Measurements from ENCODE around the gene SCYL1. TPM values are rescaled to one million over a fixed set of nuclear protein-coding genes. Genes with fewer than 3 reads are reported as not detected.
A peak's percentile ranks its signal among the peaks of the same experiment; 100 is the strongest.

Gene SCYL1
- 10 to 100 TPM; 66.5 to 78.8 TPM for total RNA-seq

DNA sequence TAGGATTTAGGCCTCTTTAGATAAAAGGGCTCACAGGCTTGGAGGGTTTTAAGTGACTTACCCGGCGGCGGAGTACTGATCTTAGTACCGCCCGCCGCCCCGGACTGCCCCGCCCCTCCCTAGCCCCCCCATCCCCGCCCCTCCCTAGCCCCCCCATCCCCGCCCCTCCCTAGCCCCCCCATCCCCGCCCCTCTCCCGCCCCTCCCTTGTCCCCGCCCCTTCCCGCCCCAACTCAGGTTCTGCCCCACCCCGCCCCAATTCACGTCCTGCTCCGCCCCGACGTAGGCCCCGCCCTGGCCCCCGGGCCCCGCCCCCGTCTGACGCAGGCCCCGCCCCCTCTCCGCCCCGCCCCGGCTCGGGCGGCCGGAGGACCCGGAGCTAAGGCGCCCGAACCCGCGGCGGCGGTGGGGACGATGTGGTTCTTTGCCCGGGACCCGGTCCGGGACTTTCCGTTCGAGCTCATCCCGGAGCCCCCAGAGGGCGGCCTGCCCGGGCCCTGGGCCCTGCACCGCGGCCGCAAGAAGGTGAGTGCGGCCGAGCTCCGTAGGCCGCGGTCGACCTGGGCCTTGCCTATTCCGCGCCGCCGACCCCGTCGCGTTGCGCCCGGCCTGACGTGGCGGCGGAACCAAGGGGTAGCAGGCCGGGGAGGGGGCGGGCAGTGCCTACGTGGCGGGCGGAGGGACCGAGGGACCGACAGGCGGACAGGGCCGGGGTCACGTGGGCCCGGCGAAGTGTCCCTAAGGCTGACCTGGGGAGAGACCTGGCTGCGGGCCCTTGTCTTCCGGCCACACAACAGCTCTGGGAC is at the start of gene SCYL1:
Gene SCYL1 (plus strand): TSS at position 343 of the 805 bp plus-strand sequence. CDS start 71 bp downstream, at position 414.
- H3K27me3 Mint-ChIP-seq: no peaks in the 10 kb centered on the region
- DNase-seq (peak; percentile 91), ATAC-seq (peak; percentile 85)
- H3K27ac Mint-ChIP-seq: peak within 1 kb of the TSS; percentile 93
- intact Hi-C loops (cut with DNase I, micrococcal nuclease): loop anchor here in 1 of 2 experiments (1.0 to 2.0 kb wide), 8 partner anchors 15 to 477 kb away; partner anchors contain the start of genes BANF1, C11orf68, DRAP1 and EIF1AD
- POLR2A ChIA-PET: interaction anchor here (0.6 to 1.5 kb wide), 6 partner anchors 14 to 104 kb away, joined by 3 to 8 read pairs (median 3); partner anchors contain the start of genes MALAT1 and PCNX3
- peak within 1 kb of the TSS; percentile 86 for H3K4me3 Mint-ChIP-seq
- H3K4me1 Mint-ChIP-seq: peaks cover 51% of the 10 kb centered on the region
- peaks cover 16% of the 10 kb centered on the region for H3K36me3 Mint-ChIP-seq (ENCODE audit: low read depth)
- CTCF ChIA-PET: interaction anchor here (0.6 to 3.8 kb wide), 7 partner anchors 16 to 255 kb away, joined by 3 to 26 read pairs (median 4); no protein-coding TSS in a partner anchor
- no peaks in the 10 kb centered on the region for H3K9me3 Mint-ChIP-seq (ENCODE audit: low read depth)

DNA sequence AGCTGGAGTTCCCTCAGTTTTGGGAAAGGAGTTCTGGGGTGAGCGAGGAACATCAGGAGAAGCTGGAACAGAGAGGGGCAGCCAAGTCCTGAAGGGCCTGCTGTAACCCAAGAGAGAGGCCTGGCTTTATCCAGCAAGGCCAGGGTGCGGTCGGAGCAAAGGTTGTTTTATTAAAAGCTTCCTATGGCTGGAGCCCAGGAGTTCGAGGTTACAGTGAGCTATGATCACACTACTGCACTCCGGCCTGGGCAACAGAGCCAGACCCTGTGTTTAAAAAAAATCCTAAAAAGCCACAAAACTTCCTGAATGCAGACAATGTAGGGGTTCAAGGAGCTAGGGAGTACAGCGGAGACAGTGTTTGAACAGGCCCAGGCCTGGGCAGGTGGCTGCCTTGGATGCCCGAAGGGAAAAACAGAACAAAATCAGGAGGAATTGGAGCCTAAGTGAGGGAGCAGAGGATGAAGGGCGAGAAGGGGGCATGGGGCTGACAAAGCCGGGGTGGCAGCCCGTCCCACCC is 48.2 kb upstream of the SCYL1 start:
- Mint-ChIP-seq H3K27ac (peak overlapping the region; percentile 93), H3K36me3 (ENCODE audit: low read depth) (peaks cover 17% of the 10 kb centered on the region), H3K27me3 (no peaks in the 10 kb centered on the region), H3K4me3 (peak overlapping the region; percentile 97), H3K9me3 (ENCODE audit: low read depth) (no peaks in the 10 kb centered on the region), H3K4me1 (peaks cover 40% of the 10 kb centered on the region)
- no peak for DNase-seq
- intact Hi-C loops (cut with DNase I, micrococcal nuclease): loop anchor here (1.0 kb wide), 4 partner anchors 11 to 55 kb away; no protein-coding TSS in a partner anchor
- ChIA-PET POLR2A (interaction anchor here (0.6 to 6.4 kb wide), 8 partner anchors 11 to 365 kb away, joined by 3 to 153 read pairs (median 26); partner anchors contain the start of genes MALAT1, NEAT1 and TM7SF2), CTCF (interaction anchor here (0.7 to 6.2 kb wide), 11 partner anchors 13 to 124 kb away, joined by 3 to 72 read pairs (median 3); partner anchors contain the start of gene MALAT1)
- ATAC-seq: no peak

DNA sequence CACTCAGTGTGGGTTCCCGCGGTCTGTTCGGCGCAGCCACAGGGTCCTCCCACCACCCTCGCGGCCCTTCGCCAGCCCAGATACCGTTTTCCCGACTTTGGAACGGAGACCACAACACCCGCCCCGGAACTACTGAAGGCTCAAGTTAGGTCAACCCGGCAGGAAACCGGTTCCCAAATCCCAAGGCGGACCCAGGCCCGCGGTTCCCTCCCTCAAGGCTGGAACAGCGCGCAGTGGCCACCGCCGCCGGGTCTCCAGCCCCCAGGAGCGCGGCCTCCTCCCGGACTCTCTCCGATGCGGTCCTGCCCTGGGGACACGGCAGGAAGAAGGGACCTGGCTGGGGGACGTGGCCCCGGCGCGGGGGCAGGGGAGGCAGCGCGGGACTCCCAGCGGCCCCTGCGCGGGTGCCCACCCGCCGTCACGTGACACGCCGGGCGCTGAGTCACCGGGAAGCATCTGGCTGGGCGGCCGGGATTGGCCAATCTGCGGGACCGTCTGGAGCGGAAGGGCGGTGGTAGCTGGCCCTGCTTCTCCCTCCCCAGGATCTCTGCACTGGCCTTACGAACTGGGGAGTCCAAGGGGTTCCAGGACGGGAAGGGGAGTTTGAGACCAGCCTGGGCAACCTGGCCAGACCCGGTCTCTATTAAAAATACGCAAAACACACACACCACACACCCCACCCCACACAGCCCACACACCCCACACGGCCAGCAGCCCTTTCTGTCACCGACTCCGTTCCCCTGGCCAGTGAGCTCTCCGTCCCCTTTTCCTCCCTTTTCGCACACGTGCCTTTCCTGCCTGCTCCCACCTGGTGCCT is 47.5 kb upstream of the SCYL1 start:
- peak overlapping the region; percentile 98 for H3K27ac Mint-ChIP-seq
- H3K36me3 Mint-ChIP-seq (ENCODE audit: low read depth): peaks cover 17% of the 10 kb centered on the region
- ChIA-PET POLR2A (interaction anchor here (0.5 to 6.4 kb wide), 10 partner anchors 8 to 58 kb away, joined by 3 to 153 read pairs (median 10); partner anchors contain the start of genes MALAT1 and NEAT1), CTCF (interaction anchor here (0.7 to 6.2 kb wide), 9 partner anchors 12 to 111 kb away, joined by 3 to 72 read pairs (median 4); partner anchors contain the start of gene MALAT1)
- no peaks in the 10 kb centered on the region for H3K27me3 Mint-ChIP-seq
- intact Hi-C loops (cut with DNase I, micrococcal nuclease): loop anchor here (1.0 kb wide), 4 partner anchors 10 to 56 kb away; no protein-coding TSS in a partner anchor
- ATAC-seq (peak; percentile 88), DNase-seq (peak; percentile 96)
- H3K9me3 Mint-ChIP-seq (ENCODE audit: low read depth): no peaks in the 10 kb centered on the region
- H3K4me1 Mint-ChIP-seq: peaks cover 34% of the 10 kb centered on the region
- H3K4me3 Mint-ChIP-seq: peak overlapping the region; percentile 97

DNA sequence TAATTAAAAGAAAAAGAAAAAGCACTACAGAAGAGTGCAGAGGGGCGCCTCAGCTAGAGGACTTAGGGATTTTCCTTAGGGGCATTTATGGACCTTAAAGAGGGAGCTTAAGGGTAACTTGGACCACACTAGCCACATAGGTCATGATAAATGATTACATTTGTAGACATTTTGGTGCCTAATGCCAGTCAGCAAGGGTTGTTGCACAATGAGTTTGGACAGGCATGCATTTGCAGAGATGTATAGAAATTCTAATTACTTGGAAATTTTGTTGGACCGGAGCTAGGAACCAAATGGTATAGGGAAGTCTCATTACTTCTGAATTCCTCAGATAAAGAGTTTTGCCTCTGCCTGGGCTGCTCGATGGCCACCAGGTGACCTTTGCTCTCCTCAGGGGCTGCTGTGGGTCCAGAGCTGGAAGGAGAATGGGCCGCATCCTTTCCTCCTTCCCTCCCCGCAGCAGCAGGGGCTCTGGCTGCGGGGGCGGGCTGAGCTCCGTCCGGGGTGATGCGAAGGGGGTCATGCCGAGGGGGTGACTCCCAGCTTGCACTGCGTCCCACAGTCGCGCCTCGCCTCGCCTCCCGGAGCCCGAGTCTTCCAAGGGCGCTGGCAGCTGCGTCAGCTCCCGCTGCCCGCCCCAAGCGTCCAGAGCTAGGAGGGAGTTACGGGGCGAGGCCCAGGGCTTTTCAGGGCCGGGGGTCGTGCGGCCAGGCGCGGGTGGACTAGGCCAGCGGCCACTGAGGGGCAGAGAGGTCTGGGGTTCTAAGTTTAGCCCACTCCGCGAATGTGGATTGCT is 46.3 kb upstream of the SCYL1 start:
- ChIA-PET POLR2A (interaction anchor here (0.7 to 6.4 kb wide), 10 partner anchors 9 to 55 kb away, joined by 3 to 153 read pairs (median 8); partner anchors contain the start of genes MALAT1 and NEAT1), CTCF (interaction anchor here (0.6 to 6.2 kb wide), 9 partner anchors 10 to 104 kb away, joined by 3 to 72 read pairs (median 5); partner anchors contain the start of gene MALAT1)
- ATAC-seq: no peak

DNA sequence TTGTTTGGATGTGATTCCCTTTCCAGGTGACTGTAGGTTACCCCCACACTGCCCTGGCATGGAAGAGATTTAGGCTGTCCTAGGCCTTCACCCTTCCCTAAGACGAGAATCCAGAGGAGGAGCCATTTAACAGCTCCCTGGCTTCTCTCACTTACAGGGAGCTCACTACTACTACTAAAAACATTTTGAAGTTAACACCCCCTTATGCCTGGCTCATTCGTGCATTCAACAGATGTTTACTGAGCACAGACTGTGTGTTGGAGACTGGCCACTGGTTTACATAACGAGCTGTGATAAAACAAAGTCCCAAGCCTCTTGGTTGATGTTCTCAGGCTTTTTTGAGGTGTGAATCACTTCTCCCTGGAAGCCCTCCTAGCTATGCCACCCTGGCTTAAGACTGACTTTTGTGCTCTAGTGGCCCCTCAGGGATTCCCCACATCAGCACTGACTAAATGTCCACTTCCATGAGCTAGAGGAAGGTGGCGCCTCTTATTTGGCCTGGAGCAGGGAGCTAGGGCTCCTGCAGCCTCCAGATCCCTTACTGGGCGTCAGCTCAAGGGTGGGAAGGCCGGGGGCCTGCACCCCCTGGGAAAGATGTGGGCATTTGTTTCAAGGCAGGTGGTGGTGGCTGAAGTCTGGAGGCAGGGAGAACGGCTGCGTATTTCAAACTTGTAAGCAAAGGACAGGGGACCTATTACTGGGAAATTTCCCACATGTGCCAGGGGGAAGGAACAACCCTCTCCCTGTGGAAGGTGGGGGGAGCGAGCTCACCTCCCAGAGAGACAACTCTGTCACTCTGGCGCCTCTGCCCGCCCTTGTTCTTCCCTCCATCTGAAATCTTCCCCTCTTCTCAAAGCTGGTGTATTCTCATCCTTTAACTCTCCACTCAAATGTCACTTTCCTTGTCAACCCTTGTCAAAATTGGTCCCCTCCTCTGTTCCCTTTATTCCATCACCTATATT is 45.4 kb upstream of the SCYL1 start:
- Mint-ChIP-seq H3K4me1 (peaks cover 28% of the 10 kb centered on the region), H3K9me3 (ENCODE audit: low read depth) (no peaks in the 10 kb centered on the region), H3K27ac (peak overlapping the region; percentile 67), H3K4me3 (no peak overlapping the region), H3K36me3 (ENCODE audit: low read depth) (peaks cover 17% of the 10 kb centered on the region), H3K27me3 (no peaks in the 10 kb centered on the region)
- POLR2A ChIA-PET: interaction anchor here (0.6 to 6.4 kb wide), 11 partner anchors 8 to 80 kb away, joined by 3 to 153 read pairs (median 4); partner anchors contain the start of gene MALAT1
- intact Hi-C loops (cut with DNase I, micrococcal nuclease): no loop called here
- no peak for ATAC-seq
- no peak for DNase-seq
- CTCF ChIA-PET: interaction anchor here (0.6 to 6.2 kb wide), 13 partner anchors 10 to 202 kb away, joined by 3 to 72 read pairs (median 4); no protein-coding TSS in a partner anchor

More for the DNA sequence above, 46.3 kb upstream of the SCYL1 start:
- intact Hi-C loops (cut with DNase I, micrococcal nuclease): no loop called here
- Mint-ChIP-seq H3K36me3 (ENCODE audit: low read depth) (peaks cover 17% of the 10 kb centered on the region), H3K4me1 (peaks cover 28% of the 10 kb centered on the region), H3K4me3 (no peak overlapping the region), H3K27ac (peak overlapping the region; percentile 67), H3K27me3 (no peaks in the 10 kb centered on the region), H3K9me3 (ENCODE audit: low read depth) (no peaks in the 10 kb centered on the region)
- DNase-seq: no peak

DNA sequence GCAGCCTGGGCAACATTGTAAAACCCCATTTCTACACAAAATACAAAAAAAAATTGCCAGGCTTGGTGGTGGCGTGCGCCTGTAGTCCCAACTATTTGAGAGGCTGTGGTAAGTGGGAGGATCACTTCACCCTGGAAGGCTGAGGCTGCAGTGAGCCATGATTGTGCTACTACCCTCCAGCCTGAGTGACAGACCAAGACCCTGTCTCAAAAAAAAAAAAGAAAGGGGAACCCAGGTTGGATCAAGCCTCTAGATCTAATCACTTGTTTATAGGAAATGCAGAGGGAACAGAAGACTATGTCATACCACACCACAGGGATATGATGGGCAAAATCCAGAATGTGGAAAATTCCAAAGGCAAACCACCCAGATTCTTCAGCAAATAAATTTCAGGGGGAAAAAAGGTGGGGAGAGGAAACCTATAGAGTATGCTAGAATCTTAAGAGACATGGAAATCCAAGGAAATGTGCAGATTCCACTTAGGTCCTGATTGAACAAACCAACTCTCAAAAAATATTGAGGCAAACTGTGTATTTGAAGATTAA is 42.5 kb upstream of the SCYL1 start:
- Mint-ChIP-seq H3K4me3 (no peak overlapping the region), H3K4me1 (peaks cover 34% of the 10 kb centered on the region), H3K36me3 (ENCODE audit: low read depth) (peaks cover 3% of the 10 kb centered on the region), H3K27me3 (no peaks in the 10 kb centered on the region), H3K27ac (no peak overlapping the region), H3K9me3 (ENCODE audit: low read depth) (no peaks in the 10 kb centered on the region)
- ChIA-PET CTCF (no interaction called here), POLR2A (interaction anchor here (0.7 to 0.8 kb wide), 2 partner anchors 14 to 22 kb away, joined by 3 read pairs; no protein-coding TSS in a partner anchor)
- DNase-seq: no peak
- intact Hi-C loops (cut with DNase I, micrococcal nuclease): no loop called here
- ATAC-seq: no peak

DNA sequence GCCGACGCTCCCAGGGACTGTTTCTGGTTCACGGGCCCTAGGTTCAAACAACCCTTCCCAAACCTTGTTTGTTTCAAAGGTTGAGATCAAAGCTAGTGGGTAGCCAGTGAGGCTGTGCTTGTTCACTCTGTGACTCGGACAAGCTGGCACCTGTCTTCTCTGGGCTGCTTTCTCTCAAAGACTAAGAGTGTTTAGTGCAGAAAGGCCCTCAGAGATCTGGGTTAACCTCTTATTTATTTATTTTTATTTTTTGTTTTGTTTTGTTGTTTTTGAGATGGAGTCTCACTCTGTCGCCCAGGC is 39.0 kb upstream of the SCYL1 start:
- Mint-ChIP-seq H3K4me3 (no peak overlapping the region), H3K27me3 (no peaks in the 10 kb centered on the region), H3K4me1 (peaks cover 47% of the 10 kb centered on the region), H3K36me3 (ENCODE audit: low read depth) (no peaks in the 10 kb centered on the region), H3K27ac (no peak overlapping the region), H3K9me3 (ENCODE audit: low read depth) (no peaks in the 10 kb centered on the region)
- ChIA-PET POLR2A (interaction anchor here (1.1 to 25.9 kb wide), 5 partner anchors 8 to 64 kb away, joined by 5 to 1637 read pairs (median 6); partner anchors contain the start of genes MALAT1 and NEAT1), CTCF (interaction anchor here (0.8 to 8.4 kb wide), 6 partner anchors 8 to 155 kb away, joined by 3 to 72 read pairs (median 9); partner anchors contain the start of gene NEAT1)
- ATAC-seq: no peak
- DNase-seq: no peak
- intact Hi-C loops (cut with DNase I, micrococcal nuclease): no loop called here

DNA sequence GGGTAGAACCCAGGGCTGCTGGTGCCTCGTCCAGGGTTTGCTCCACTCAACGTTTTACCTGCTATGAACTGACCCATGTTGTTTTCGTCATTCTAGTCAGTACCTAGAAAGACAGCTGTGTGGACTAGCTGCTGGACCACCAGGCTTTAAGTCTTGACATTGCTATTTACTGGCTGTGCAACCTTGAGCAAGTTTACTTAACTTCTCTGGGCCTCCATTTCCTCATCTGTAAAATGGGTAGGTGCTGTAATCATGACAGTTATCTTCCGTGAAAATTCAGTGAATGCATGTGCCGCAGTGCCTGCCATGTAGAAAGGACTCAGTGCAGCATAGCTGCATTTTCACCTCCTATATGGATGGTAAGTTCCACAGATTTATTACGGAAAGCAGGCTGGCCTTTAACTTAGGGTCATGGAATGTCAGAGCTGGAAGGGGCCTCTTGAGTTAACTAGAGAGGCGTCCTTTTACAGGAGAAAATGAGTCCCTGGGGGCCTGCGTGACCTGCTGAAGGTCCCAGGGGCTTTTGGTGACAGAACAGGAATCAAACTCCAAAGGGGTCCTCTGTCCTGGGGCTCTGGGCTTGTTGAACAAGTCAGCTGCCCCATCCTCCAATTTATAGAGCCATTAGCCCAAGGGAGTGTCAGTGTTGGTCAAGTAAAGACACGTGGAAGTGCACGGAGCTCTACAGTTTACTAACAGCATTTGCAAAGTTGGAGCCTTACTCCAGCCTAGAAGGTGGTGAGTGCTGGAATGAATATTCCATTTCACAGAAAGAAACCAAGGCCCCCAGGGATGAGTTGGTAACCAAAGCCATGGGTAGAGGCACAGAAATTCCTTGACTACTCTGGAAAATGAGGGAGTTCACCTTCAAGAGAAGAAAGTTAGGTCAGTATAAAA is 38.1 kb upstream of the SCYL1 start:
- Mint-ChIP-seq H3K27ac (peak overlapping the region; percentile 88), H3K27me3 (no peaks in the 10 kb centered on the region), H3K4me3 (peak overlapping the region; percentile 42), H3K9me3 (ENCODE audit: low read depth) (no peaks in the 10 kb centered on the region), H3K36me3 (ENCODE audit: low read depth) (no peaks in the 10 kb centered on the region), H3K4me1 (peaks cover 51% of the 10 kb centered on the region)
- intact Hi-C loops (cut with DNase I, micrococcal nuclease): loop anchor here in 1 of 2 experiments (1.0 kb wide), 1 partner anchor 10 kb away; no protein-coding TSS in a partner anchor
- POLR2A ChIA-PET: interaction anchor here (0.6 to 25.9 kb wide), 12 partner anchors 8 to 712 kb away, joined by 3 to 1637 read pairs (median 8); partner anchors contain the start of genes MALAT1 and NEAT1
- no peak for ATAC-seq
- no peak for DNase-seq
- CTCF ChIA-PET: interaction anchor here (0.7 to 8.4 kb wide), 7 partner anchors 9 to 67 kb away, joined by 5 to 72 read pairs (median 11); no protein-coding TSS in a partner anchor
